Pancreas (tissue), 10 donors: ENCODE measurements around the gene MDM1. TPM values are rescaled to one million over a fixed set of nuclear protein-coding genes. Genes with fewer than 3 reads are reported as not detected.

Experiments used
- ATAC-seq, 4 donors: fragments of 200-7000 bp; cut with Tn5 transposase; one replicate each; pipeline versions ENCODE4 v1.8.0 to v1.9.1; 2020; ENCODE audit warnings: mild to moderate bottlenecking in 4 of 4, moderate library complexity in 4 of 4
- DNase-seq, 6 donors: peaks; one replicate each; pipeline ENCODE4 v3.0.0-alpha.2; 2020
- FAIRE-seq: peaks from 2 replicates; lab custom pipeline; 2012; peaks lifted over from hg19 to GRCh38; lab: Jason Lieb, UNC
- H3K27ac ChIP-seq, 4 donors: fragments of 200-600 bp; sonication (generic); 1 replicate in 3 of 4; 2 replicates in 1 of 4; pipeline versions ENCODE4 v1.5.0 to v1.8.0; 2020
- H3K27me3 ChIP-seq, 4 donors: fragments of 200-600 bp; one replicate each; pipeline ENCODE4 v1.8.0; 2021
- H3K36me3 ChIP-seq, 3 donors: fragments of 200-600 bp; sonication (generic) in 1 of 3; one replicate each; pipeline versions ENCODE4 v1.5.0 to v1.8.0; 2020 to 2021
- H3K4me1 ChIP-seq, 3 donors: fragments of 200-600 bp; one replicate each; pipeline ENCODE4 v1.8.0; 2021
- H3K4me3 ChIP-seq, 4 donors: fragments of 200-600 bp; sonication (generic) in 2 of 4; one replicate each; pipeline versions ENCODE4 v1.5.0 to v1.8.0; 2020 to 2021
- H3K9me3 ChIP-seq, 4 donors: fragments of 200-600 bp; one replicate each; pipeline ENCODE4 v1.8.0; 2021
- CTCF ChIP-seq, 4 donors: fragments of 200-600 bp; sonication (generic) in 3 of 4; IDR thresholded peaks; one replicate each; pipeline versions ENCODE4 v1.5.0 to v1.8.0; 2021; ENCODE audit warnings: antibody characterized with exemption in 4 of 4
- WGBS, 2 donors: extraction: QIAGEN DNeasy Blood & Tissue Kit; methylation state at CpG; one replicate each; pipeline ENCODE4 v1.1.7; 2013; 5-methylcytosine and 5-hydroxymethylcytosine counted together
- intact Hi-C, 3 donors: fragments of 100-400 bp; cut with DNase I; formaldehyde crosslinking; loops; one replicate each; pipeline versions ENCODE4 v1.11.1 to v1.14.2; 2022
- polyA plus RNA-seq, 2 donors: library from polyadenylated mRNA; stranded (reverse); fragments of 200-250 nt; gene quantifications; one replicate each; pipeline ENCODE4 v1.2.3, GENCODE V29; 2013
- total RNA-seq, 6 donors: library from RNA; stranded (reverse); fragmentation: NEBNext Ultra II Directional in 4 of 6; extraction: Animal tissue kit (Norgen Biotek cat#: 25700) in 4 of 6; gene quantifications; one replicate each; pipeline versions ENCODE4 v1.2.1 to v1.2.4, GENCODE V29; 2021 to 2023
- donor health status: healthy with polysubstance abuse.
- donor health status: DM: no; HTN: no; CAD: no; lungs with moderate emphysema.
- donor health status: DM: no; HTN: no; CAD: no.
- donor health status: control.
- donor health status: control.
- donor health status: Bipolar disorder and iron deficiency.
- donor health status: DM: yes; HTN: yes; CAD: no.
- donor health status: DM: no; HTN: no; CAD: no.
- donor health status: DM: no; HTN: no; CAD: no.
- donor health status: DM: yes; HTN: yes; CAD: no.

Gene MDM1
- total and polyA plus RNA-seq, 8 donors = 3.4 to 10.4 (median 5.2) TPM

- H3K27me3 ChIP-seq = no peaks in the 10 kb centered on the region
- no peak for TF ChIP-seq CTCF (IDR thresholded peaks at IDR 0.05)
- H3K4me3 ChIP-seq = no peak overlapping the region
- DNase-seq (no peak), FAIRE-seq (no peak), ATAC-seq (no peak)
- intact Hi-C loops = no loop called here
- no peaks in the 10 kb centered on the region for H3K9me3 ChIP-seq
- 63 to 67% methylated on average over 2 of the region's 2 CpGs for WGBS, 2 donors
- H3K36me3 ChIP-seq = no peaks in the 10 kb centered on the region
- H3K27ac ChIP-seq = no peak overlapping the region
- no peaks in the 10 kb centered on the region for H3K4me1 ChIP-seq
Measured at GRCh38 chr12:68341822-68342221, 9.7 kb upstream of the MDM1 start.

GRCh38 chr12:68340404-68341270, 8.5 kb upstream of the MDM1 start:
- H3K27ac ChIP-seq = no peak overlapping the region
- no peak overlapping the region for H3K4me3 ChIP-seq
- DNase-seq = no peak
- no peaks in the 10 kb centered on the region for H3K9me3 ChIP-seq
- H3K27me3 ChIP-seq = no peaks in the 10 kb centered on the region
- no peaks in the 10 kb centered on the region for H3K36me3 ChIP-seq
- FAIRE-seq = no peak
- H3K4me1 ChIP-seq = no peaks in the 10 kb centered on the region
- 40 to 46% methylated on average over 8 of the region's 8 CpGs for WGBS, 2 donors
- intact Hi-C loops = no loop called here
- ATAC-seq = no peak
- no peak for TF ChIP-seq CTCF (IDR thresholded peaks at IDR 0.05)

GRCh38 chr12:68336889-68337303, 4.7 kb upstream of the MDM1 start:
- H3K36me3 ChIP-seq = no peaks in the 10 kb centered on the region
- DNase-seq (no peak), FAIRE-seq (no peak), ATAC-seq (no peak)
- H3K27me3 ChIP-seq = no peaks in the 10 kb centered on the region
- TF ChIP-seq CTCF (IDR thresholded peaks at IDR 0.05) = no peak
- H3K4me3 ChIP-seq = no peak overlapping the region
- WGBS, 2 donors = 35 to 52% methylated on average over 4 of the region's 4 CpGs
- no peaks in the 10 kb centered on the region for H3K9me3 ChIP-seq
- no peaks in the 10 kb centered on the region for H3K4me1 ChIP-seq
- intact Hi-C loops = no loop called here
- H3K27ac ChIP-seq = no peak overlapping the region

GRCh38 chr12:68335462-68335861, 3.3 kb upstream of the MDM1 start:
- intact Hi-C loops = no loop called here
- 67 to 74% methylated on average over 3 of the region's 3 CpGs for WGBS, 2 donors
- Histone ChIP-seq H3K4me3 (no peak overlapping the region), H3K36me3 (no peaks in the 10 kb centered on the region), H3K27me3 (no peaks in the 10 kb centered on the region), H3K9me3 (no peaks in the 10 kb centered on the region), H3K27ac (no peak overlapping the region), H3K4me1 (peaks cover 0 to 8% (median 6%) of the 10 kb centered on the region in 3 donors)
- FAIRE-seq (no peak), DNase-seq (no peak), ATAC-seq (no peak)
- TF ChIP-seq CTCF (IDR thresholded peaks at IDR 0.05) = no peak

- TF ChIP-seq CTCF (IDR thresholded peaks at IDR 0.05) = no peak
- ATAC-seq (no peak), FAIRE-seq (no peak), DNase-seq (no peak)
- H3K9me3 ChIP-seq = no peaks in the 10 kb centered on the region
- no peak overlapping the region for H3K27ac ChIP-seq
- no peaks in the 10 kb centered on the region for H3K27me3 ChIP-seq
- WGBS, 2 donors = 35 to 44% methylated on average over 4 of the region's 4 CpGs
- H3K4me1 ChIP-seq = peaks cover 0 to 8% (median 6%) of the 10 kb centered on the region in 3 donors
- no peak overlapping the region for H3K4me3 ChIP-seq
- no peaks in the 10 kb centered on the region for H3K36me3 ChIP-seq
- intact Hi-C loops = no loop called here
Measured at GRCh38 chr12:68334132-68334531, 2.0 kb upstream of the MDM1 start.
